GM12878 (cell line): ENCODE results near the gene DNAJC3. TPM values are rescaled to one million over a fixed set of nuclear protein-coding genes. Genes with fewer than 3 reads are reported as not detected.
A peak's percentile ranks its signal among the peaks of the same experiment; 100 is the strongest.

Source experiments
- BACH1 ChIP-seq: fragments of 450-650 bp; IDR thresholded peaks from 2 replicates; pipeline ENCODE4 v1.6.1; 2017; ENCODE audit warnings: mild to moderate bottlenecking, borderline replicate concordance
- BCL11A ChIP-seq: IDR thresholded peaks from 2 replicates; pipeline ENCODE4 v1.6.1; 2011; ENCODE audit warnings: low read depth, low read length
- CBFB ChIP-seq: IDR thresholded peaks from 2 replicates; pipeline ENCODE4 v1.6.1; 2016; ENCODE audit warnings: antibody characterized with exemption, low read depth
- CEBPB ChIP-seq, 2 experiments: fragments of 150-350 bp in 1 of 2; IDR thresholded peaks; 2 replicates each; pipeline ENCODE4 v1.6.1; 2012 to 2014; ENCODE audit warnings: low read depth in 2 of 2, low read length in 2 of 2, borderline replicate concordance in 1 of 2, inconsistent platforms in 1 of 2
- CHD1 ChIP-seq: IDR thresholded peaks from 2 replicates; pipeline ENCODE4 v1.6.1; 2012; ENCODE audit warnings: low read depth, low read length, improper control_type of control experiment
- CHD2 ChIP-seq: IDR thresholded peaks from 2 replicates; pipeline ENCODE4 v1.6.1; 2011; ENCODE audit warnings: low read depth, low read length, improper control_type of control experiment, borderline replicate concordance
- CUX1 ChIP-seq: IDR thresholded peaks from 2 replicates; pipeline ENCODE4 v1.6.1; 2012; ENCODE audit warnings: improper control_type of control experiment, low read depth, low read length; ENCODE audit not compliant: insufficient replicate concordance
- HCFC1 ChIP-seq: fragments of 150-350 bp; IDR thresholded peaks from 2 replicates; pipeline ENCODE4 v1.6.1; 2014; ENCODE audit warnings: low read length
- IRF4 ChIP-seq: IDR thresholded peaks from 2 replicates; pipeline ENCODE4 v1.6.1; 2011; ENCODE audit warnings: low read depth, low read length
- IRF5 ChIP-seq: fragments of 450-650 bp; IDR thresholded peaks from 2 replicates; pipeline ENCODE4 v1.6.1; 2017; ENCODE audit warnings: borderline replicate concordance
- NR2F1 ChIP-seq: fragments of 450-650 bp; conservative IDR thresholded peaks from 2 replicates; pipeline ENCODE4 v1.6.1; 2017; ENCODE audit warnings: mild to moderate bottlenecking
- PAX5 ChIP-seq: IDR thresholded peaks from 2 replicates; pipeline ENCODE4 v1.6.1; 2011; ENCODE audit warnings: low read depth, low read length, borderline replicate concordance
- POLR2AphosphoS5 ChIP-seq: IDR thresholded peaks from 2 replicates; pipeline ENCODE4 v1.6.1; 2011; ENCODE audit warnings: mild to moderate bottlenecking, low read length, inconsistent platforms
- SIX5 ChIP-seq: IDR thresholded peaks from 2 replicates; pipeline ENCODE4 v1.6.1; 2011; ENCODE audit warnings: mild to moderate bottlenecking, low read depth, low read length, moderate library complexity; ENCODE audit not compliant: severe bottlenecking
- SKIL ChIP-seq: fragments of 450-650 bp; IDR thresholded peaks from 2 replicates; pipeline ENCODE4 v1.6.1; 2017; ENCODE audit warnings: mild to moderate bottlenecking, low read depth, inconsistent platforms; ENCODE audit not compliant: poor library complexity, severe bottlenecking
- SP1 ChIP-seq: IDR thresholded peaks from one replicate; pipeline ENCODE4 v1.6.1; 2011; ENCODE audit warnings: low read depth, low read length
- TCF12 ChIP-seq: IDR thresholded peaks from 2 replicates; pipeline ENCODE4 v1.6.1; 2011; ENCODE audit warnings: low read depth, mild to moderate bottlenecking, low read length
- TCF3 ChIP-seq: IDR thresholded peaks from 2 replicates; pipeline ENCODE4 v1.6.1; 2012; ENCODE audit warnings: low read depth, mild to moderate bottlenecking, low read length, borderline replicate concordance; ENCODE audit not compliant: insufficient read depth
- ZNF217 ChIP-seq: fragments of 450-650 bp; IDR thresholded peaks from 2 replicates; pipeline ENCODE4 v1.6.1; 2017; ENCODE audit warnings: antibody characterized with exemption, mild to moderate bottlenecking
- polyA plus RNA-seq, 11 experiments: library from polyadenylated mRNA; depleted of rRNA in 4 of 11; unstranded in 6 of 11; stranded (reverse) in 5 of 11; fragments of >200 nt; fragmentation: Nextera tagmentation in 4 of 11; fragmentation: Illumina TruSeq in 1 of 11; extraction: Ambion mirVana in 4 of 11; extraction: Trizol in 1 of 11; gene quantifications; 1 replicate in 1 of 11; 2 replicates in 10 of 11; pipeline versions ENCODE4 v1.2.1 to v1.2.3, GENCODE V29; 2011 to 2016; ENCODE audit warnings: inconsistent platforms in 2 of 11, missing spikeins in 2 of 11, low read depth in 1 of 11
- total RNA-seq, 4 experiments: library from RNA; depleted of rRNA in 3 of 4; stranded (reverse); fragments of >200 nt in 3 of 4; fragmentation: Illumina TruSeq in 1 of 4; extraction: Trizol in 1 of 4; gene quantifications; 2 replicates each; pipeline versions ENCODE4 v1.2.1 to v1.2.3, GENCODE V29; 2013 to 2021

The DNAJC3 gene
- total and polyA plus RNA-seq, 10 of the 15 experiments (the other 5 are each of a cell fraction or from before 2014, with no cell fraction given): 9.3 to 37.4 (median 19.0) TPM

GRCh38 chr13:95676762-95677563, at the start of gene DNAJC3 (continued):
- TF ChIP-seq TCF3 (peak; percentile 74), BCL11A (no peak), IRF4 (no peak), SIX5 (no peak), HCFC1 (peak; percentile 6; the same call in 1 of the 2 replicates), ZNF217 (no peak), CEBPB (IDR thresholded peaks at IDR 0.05; ENCODE audit: borderline replicate concordance in 1 of 2, low read depth in 2 of 2, low read length in 2 of 2) (no peak), IRF5 (no peak), CHD2 (peak; percentile 80), SP1 (peak; percentile 87), BACH1 (peak; percentile 65), TCF12 (peak; percentile 76), SKIL (no peak), PAX5 (no peak), CHD1 (no peak), NR2F1 (no peak), CBFB (0 out of 2 replicates have a peak, but pooled peaks have one; percentile 20), CUX1 (no peak), POLR2AphosphoS5 (peak; percentile 97)
